Smooth muscle cell (in vitro differentiated cells): ENCODE data around the gene KRT82. TPM values are rescaled to one million over a fixed set of nuclear protein-coding genes. Genes with fewer than 3 reads are reported as not detected.
"Not testable (repeated sequence)": the region's sequence is repeated elsewhere in the genome, so short reads cannot be mapped to it uniquely, and the experiment has no call there.

ENCODE experiments used
- DNase-seq: peaks from one replicate; lab custom pipeline; 2025; ENCODE audit not compliant: unreplicated experiment; lab: John Stamatoyannopoulos, UW
- H2AFZ ChIP-seq: fragments of 200-600 bp; sonication (generic); 2 replicates; pipeline ENCODE4 v1.6.0; 2016; ENCODE audit warnings: antibody characterized with exemption, low read depth, mild to moderate bottlenecking
- H3F3A ChIP-seq: fragments of 200-600 bp; sonication (generic); 2 replicates; pipeline ENCODE4 v1.6.0; 2017; ENCODE audit warnings: antibody characterized with exemption, low read depth
- H3K27ac ChIP-seq: fragments of 200-600 bp; sonication (generic); 2 replicates; pipeline ENCODE4 v1.5.1; 2016; ENCODE audit warnings: low read depth, mild to moderate bottlenecking
- H3K27me3 ChIP-seq: fragments of 200-600 bp; sonication (generic); 2 replicates; pipeline ENCODE4 v1.6.1; 2016; ENCODE audit warnings: low read depth, mild to moderate bottlenecking
- H3K36me3 ChIP-seq: fragments of 200-600 bp; sonication (generic); 2 replicates; pipeline ENCODE4 v1.5.1; 2016; ENCODE audit warnings: low read depth
- H3K4me1 ChIP-seq: fragments of 200-600 bp; sonication (generic); 2 replicates; pipeline ENCODE4 v1.5.1; 2016; ENCODE audit warnings: low read depth
- H3K4me2 ChIP-seq: fragments of 200-600 bp; sonication (generic); 2 replicates; pipeline ENCODE4 v1.6.0; 2016; ENCODE audit warnings: mild to moderate bottlenecking
- H3K4me3 ChIP-seq: fragments of 200-600 bp; sonication (generic); 2 replicates; pipeline ENCODE4 v1.5.1; 2016; ENCODE audit warnings: mild to moderate bottlenecking
- H3K79me2 ChIP-seq: fragments of 200-600 bp; sonication (generic); 2 replicates; pipeline ENCODE4 v1.6.0; 2016; ENCODE audit warnings: low read depth, mild to moderate bottlenecking
- H3K9ac ChIP-seq: fragments of 200-600 bp; sonication (generic); 2 replicates; pipeline ENCODE4 v1.6.0; 2016; ENCODE audit warnings: low read depth
- H3K9me3 ChIP-seq: fragments of 200-600 bp; sonication (generic); replicated peaks from 2 replicates; pipeline ENCODE4 v1.5.1; 2016; ENCODE audit warnings: low read depth
- H4K20me1 ChIP-seq: fragments of 200-600 bp; sonication (generic); 2 replicates; pipeline ENCODE4 v1.6.0; 2016; ENCODE audit warnings: low read depth
- WGBS: methylation state at CpG from one replicate; pipeline ENCODE4 v1.1.7; 2016; ENCODE audit warnings: low lambda C conversion rate; 5-methylcytosine and 5-hydroxymethylcytosine counted together
- polyA plus RNA-seq: library from polyadenylated mRNA; unstranded; fragments of >200 nt; fragmentation: Nextera tagmentation; extraction: Ambion mirVana; gene quantifications from 2 replicates; pipeline ENCODE4 v1.2.1, GENCODE V29; 2016
- total RNA-seq: library from RNA; depleted of rRNA; stranded (reverse); fragments of >200 nt; gene quantifications from 2 replicates; pipeline ENCODE4 v1.2.3, GENCODE V29; 2014
- TF ChIP-seq, protein P1 (sequence below): fragments of 200-600 bp; sonication (generic); IDR thresholded peaks from 2 replicates; pipeline ENCODE4 v1.5.1; 2017; ENCODE audit warnings: borderline replicate concordance, mild to moderate bottlenecking, antibody characterized with exemption; ENCODE audit not compliant: insufficient read depth, poor library complexity, severe bottlenecking

Gene KRT82
- total and polyA plus RNA-seq, 2 experiments from 2014 or later = 0.23 TPM; not detected in 1

DNA sequence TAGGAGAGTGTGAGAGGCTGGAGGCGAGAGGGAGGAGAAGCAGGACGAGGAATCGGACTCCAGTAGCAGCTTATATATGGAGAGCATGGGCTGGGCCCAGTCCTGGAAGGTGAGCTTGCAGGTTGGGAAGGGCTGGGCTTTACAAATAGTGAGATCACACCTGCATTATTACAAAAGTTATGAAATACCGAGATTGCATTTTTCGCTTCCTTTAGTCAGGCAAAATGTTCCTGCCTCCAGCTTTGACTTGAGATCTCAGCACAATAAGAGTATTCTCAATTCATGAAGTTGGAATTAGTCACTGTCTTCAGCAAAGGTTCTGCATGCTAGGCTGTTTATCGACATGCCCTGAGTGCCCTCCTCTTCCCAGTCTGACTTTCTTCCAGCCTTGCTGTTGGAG is 46.0 kb upstream of the KRT82 start, which contains the start of gene KRT6B:
Gene KRT6B, minus strand, starts transcription at position 46 of the 400 bp plus-strand sequence. CDS start 68 bp downstream, outside the sequence.
- no peaks in the 10 kb centered on the region for H3K36me3 ChIP-seq
- no peaks in the 10 kb centered on the region for H3F3A ChIP-seq
- H2AFZ ChIP-seq = no peak within 1 kb of the TSS
- H3K79me2 ChIP-seq = no peaks in the 10 kb centered on the region
- H3K9ac ChIP-seq = no peak within 1 kb of the TSS
- H3K4me3 ChIP-seq = no peak within 1 kb of the TSS
- 90% methylated on average over 6 of the region's 6 CpGs for WGBS
- H3K4me2 ChIP-seq = no peak within 1 kb of the TSS
- H4K20me1 ChIP-seq = no peaks in the 10 kb centered on the region
- peaks cover 8% of the 10 kb centered on the region for H3K4me1 ChIP-seq
- no peak for DNase-seq
- H3K27me3 ChIP-seq = peaks cover 10% of the 10 kb centered on the region
- no peaks in the 10 kb centered on the region for H3K9me3 ChIP-seq
- no peak within 1 kb of the TSS for H3K27ac ChIP-seq
- TF ChIP-seq, protein P1, sequence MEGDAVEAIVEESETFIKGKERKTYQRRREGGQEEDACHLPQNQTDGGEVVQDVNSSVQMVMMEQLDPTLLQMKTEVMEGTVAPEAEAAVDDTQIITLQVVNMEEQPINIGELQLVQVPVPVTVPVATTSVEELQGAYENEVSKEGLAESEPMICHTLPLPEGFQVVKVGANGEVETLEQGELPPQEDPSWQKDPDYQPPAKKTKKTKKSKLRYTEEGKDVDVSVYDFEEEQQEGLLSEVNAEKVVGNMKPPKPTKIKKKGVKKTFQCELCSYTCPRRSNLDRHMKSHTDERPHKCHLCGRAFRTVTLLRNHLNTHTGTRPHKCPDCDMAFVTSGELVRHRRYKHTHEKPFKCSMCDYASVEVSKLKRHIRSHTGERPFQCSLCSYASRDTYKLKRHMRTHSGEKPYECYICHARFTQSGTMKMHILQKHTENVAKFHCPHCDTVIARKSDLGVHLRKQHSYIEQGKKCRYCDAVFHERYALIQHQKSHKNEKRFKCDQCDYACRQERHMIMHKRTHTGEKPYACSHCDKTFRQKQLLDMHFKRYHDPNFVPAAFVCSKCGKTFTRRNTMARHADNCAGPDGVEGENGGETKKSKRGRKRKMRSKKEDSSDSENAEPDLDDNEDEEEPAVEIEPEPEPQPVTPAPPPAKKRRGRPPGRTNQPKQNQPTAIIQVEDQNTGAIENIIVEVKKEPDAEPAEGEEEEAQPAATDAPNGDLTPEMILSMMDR = no peak

GRCh38 chr12:52448228-52448627 is 42.1 kb upstream of the KRT82 start:
- H2AFZ ChIP-seq = no peak overlapping the region
- no peak for DNase-seq
- no peaks in the 10 kb centered on the region for H3F3A ChIP-seq
- TF ChIP-seq, protein P1 = no peak
- no peaks in the 10 kb centered on the region for H3K4me1 ChIP-seq
- no peaks in the 10 kb centered on the region for H3K79me2 ChIP-seq
- H3K9ac ChIP-seq = no peak overlapping the region
- H3K36me3 ChIP-seq = no peaks in the 10 kb centered on the region
- H3K4me3 ChIP-seq = no peak overlapping the region
- H3K27me3 ChIP-seq = peaks cover 10% of the 10 kb centered on the region
- no peak overlapping the region for H3K4me2 ChIP-seq
- H4K20me1 ChIP-seq = no peaks in the 10 kb centered on the region
- no peak overlapping the region for H3K27ac ChIP-seq
- 67% methylated on average over 3 of the region's 3 CpGs for WGBS
- no peaks in the 10 kb centered on the region for H3K9me3 ChIP-seq

DNA sequence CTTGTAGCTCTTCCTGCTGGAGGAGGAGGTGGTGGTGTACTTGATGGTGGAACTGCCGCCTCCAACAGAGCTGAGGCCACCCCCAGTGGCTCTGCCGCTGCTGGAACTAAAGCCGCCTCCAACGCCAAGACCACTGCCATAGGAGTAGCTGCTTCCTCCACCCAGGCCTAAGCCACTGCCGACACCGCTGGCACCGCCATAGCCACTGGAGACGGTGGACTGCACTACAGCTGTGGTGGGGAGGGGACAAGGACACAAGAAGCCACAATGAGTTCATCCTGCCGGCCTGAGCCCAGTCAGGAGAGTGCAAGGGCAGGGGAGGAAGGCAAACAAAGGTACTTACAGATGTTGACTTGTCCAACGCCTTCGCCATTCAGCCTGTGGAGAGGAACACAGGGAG is 41.1 kb upstream of the KRT82 start:
- H3K9me3 ChIP-seq = not testable (repeated sequence)
- 97% methylated on average over 11 of the region's 11 CpGs for WGBS

GRCh38 chr12:52446367-52447045 is 40.4 kb upstream of the KRT82 start:
- 96% methylated on average over 6 of the region's 6 CpGs for WGBS
- no peaks in the 10 kb centered on the region for H3K9me3 ChIP-seq
- no peak overlapping the region for H2AFZ ChIP-seq
- no peaks in the 10 kb centered on the region for H4K20me1 ChIP-seq
- no peak overlapping the region for H3K4me2 ChIP-seq
- H3K36me3 ChIP-seq = no peaks in the 10 kb centered on the region
- no peak for DNase-seq
- H3K27ac ChIP-seq = no peak overlapping the region
- H3K27me3 ChIP-seq = peaks cover 10% of the 10 kb centered on the region
- no peak overlapping the region for H3K9ac ChIP-seq
- TF ChIP-seq, protein P1 = no peak
- H3F3A ChIP-seq = peaks cover 5% of the 10 kb centered on the region
- H3K4me3 ChIP-seq = no peak overlapping the region
- no peaks in the 10 kb centered on the region for H3K79me2 ChIP-seq
- peaks cover 16% of the 10 kb centered on the region for H3K4me1 ChIP-seq

More for the DNA sequence above, 41.1 kb upstream of the KRT82 start:
- H3F3A ChIP-seq, H3K27me3 ChIP-seq, H4K20me1 ChIP-seq, H3K36me3 ChIP-seq, H2AFZ ChIP-seq, H3K4me1 ChIP-seq, H3K79me2 ChIP-seq, H3K27ac ChIP-seq, H3K4me3 ChIP-seq, DNase-seq, H3K9ac ChIP-seq, H3K4me2 ChIP-seq: not testable (repeated sequence)
